Neural cell (in vitro differentiated cells): ENCODE results near the gene ZNF658.
"Not testable (repeated sequence)": the region's sequence is repeated elsewhere in the genome, so short reads cannot be mapped to it uniquely, and the experiment has no call there.

ENCODE experiments used
- CTCF ChIP-seq: fragments of 450-650 bp; IDR thresholded peaks from 2 replicates; pipeline ENCODE4 v1.5.1; 2014; ENCODE audit warnings: antibody characterized with exemption, mild to moderate bottlenecking, moderate library complexity; ENCODE audit not compliant: poor library complexity, severe bottlenecking
- RAD21 ChIP-seq: fragments of 450-650 bp; conservative IDR thresholded peaks from 2 replicates; pipeline ENCODE4 v1.6.1; 2014; ENCODE audit warnings: antibody characterized with exemption, mild to moderate bottlenecking, moderate library complexity
- SMC3 ChIP-seq: fragments of 450-650 bp; conservative IDR thresholded peaks from 2 replicates; pipeline ENCODE4 v1.6.1; 2014; ENCODE audit warnings: antibody characterized with exemption, mild to moderate bottlenecking, moderate library complexity; ENCODE audit not compliant: poor library complexity

- TF ChIP-seq CTCF, RAD21, SMC3: not testable (repeated sequence)
These were observed 19.5 kb downstream of the ZNF658 start for GRCh38 chr9:66920072-66920471.
